ENCODE results near the gene MPST. TPM values are rescaled to one million over a fixed set of nuclear protein-coding genes. Genes with fewer than 3 reads are reported as not detected.

MPST gene
- total RNA-seq, 1 donor from 2014 or later, result 34.9 TPM

GRCh38 chr22:37058917-37059701, 39.6 kb downstream of the MPST start:
- Mint-ChIP-seq H3K4me1 (ENCODE audit: low read depth) (peaks cover 20% of the 10 kb centered on the region), H3K27me3 (ENCODE audit: low read depth) (no peaks in the 10 kb centered on the region), H3K36me3 (ENCODE audit: low read depth) (peaks cover 27% of the 10 kb centered on the region), H3K4me3 (ENCODE audit: low read depth) (no peak overlapping the region), H3K27ac (no peak overlapping the region), H3K9me3 (no peaks in the 10 kb centered on the region)
- intact Hi-C loops (cut with micrococcal nuclease), result no loop called here
- DNase-seq (ENCODE audit: low spot score), result no peak

- no peak for DNase-seq (ENCODE audit: low spot score)
- intact Hi-C loops (cut with micrococcal nuclease), result no loop called here
- Mint-ChIP-seq H3K36me3 (ENCODE audit: low read depth) (peaks cover 27% of the 10 kb centered on the region), H3K4me1 (ENCODE audit: low read depth) (peaks cover 19% of the 10 kb centered on the region), H3K27ac (peak overlapping the region; percentile 22), H3K27me3 (ENCODE audit: low read depth) (no peaks in the 10 kb centered on the region), H3K9me3 (no peaks in the 10 kb centered on the region), H3K4me3 (ENCODE audit: low read depth) (peak overlapping the region; percentile 8)
Measured at GRCh38 chr22:37059876-37060449, 40.4 kb downstream of the MPST start.

GRCh38 chr22:37060801-37061610, 41.5 kb downstream of the MPST start:
- DNase-seq (ENCODE audit: low spot score), result no peak
- Mint-ChIP-seq H3K9me3 (no peaks in the 10 kb centered on the region), H3K27me3 (ENCODE audit: low read depth) (no peaks in the 10 kb centered on the region), H3K27ac (peak overlapping the region; percentile 76), H3K4me1 (ENCODE audit: low read depth) (peaks cover 18% of the 10 kb centered on the region), H3K36me3 (ENCODE audit: low read depth) (peaks cover 25% of the 10 kb centered on the region), H3K4me3 (ENCODE audit: low read depth) (peak overlapping the region; percentile 68)
- intact Hi-C loops (cut with micrococcal nuclease), result no loop called here

- Mint-ChIP-seq H3K27ac (no peak overlapping the region), H3K36me3 (ENCODE audit: low read depth) (peaks cover 20% of the 10 kb centered on the region), H3K27me3 (ENCODE audit: low read depth) (no peaks in the 10 kb centered on the region), H3K4me3 (ENCODE audit: low read depth) (no peak overlapping the region), H3K4me1 (ENCODE audit: low read depth) (peaks cover 18% of the 10 kb centered on the region), H3K9me3 (no peaks in the 10 kb centered on the region)
- no peak for DNase-seq (ENCODE audit: low spot score)
- intact Hi-C loops (cut with micrococcal nuclease), result no loop called here
Measured at GRCh38 chr22:37061611-37062375, 42.3 kb downstream of the MPST start.

DNA sequence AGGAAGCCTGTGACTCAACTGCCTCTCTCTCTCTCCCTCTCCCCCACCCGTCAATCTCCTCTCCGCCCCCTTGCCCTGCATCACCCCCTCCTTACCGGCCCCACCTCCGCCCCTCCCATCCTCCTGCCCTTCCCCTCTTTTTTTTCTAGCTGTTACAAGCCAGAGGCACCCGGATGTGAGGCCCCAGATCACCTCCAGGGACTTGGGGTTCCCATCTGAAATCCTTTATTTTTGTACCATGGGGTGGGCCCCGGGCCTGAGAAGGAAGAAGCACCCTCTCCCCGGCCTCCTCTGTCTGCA, 42.8 kb downstream of the MPST start:
- H3K27me3 Mint-ChIP-seq (ENCODE audit: low read depth), result no peaks in the 10 kb centered on the region
- no peak for DNase-seq (ENCODE audit: low spot score)
- peaks cover 18% of the 10 kb centered on the region for H3K4me1 Mint-ChIP-seq (ENCODE audit: low read depth)
- no peak overlapping the region for H3K27ac Mint-ChIP-seq
- peaks cover 15% of the 10 kb centered on the region for H3K36me3 Mint-ChIP-seq (ENCODE audit: low read depth)
- intact Hi-C loops (cut with micrococcal nuclease), result no loop called here
- H3K9me3 Mint-ChIP-seq, result no peaks in the 10 kb centered on the region
- no peak overlapping the region for H3K4me3 Mint-ChIP-seq (ENCODE audit: low read depth)

- Mint-ChIP-seq H3K36me3 (ENCODE audit: low read depth) (peaks cover 11% of the 10 kb centered on the region), H3K9me3 (no peaks in the 10 kb centered on the region), H3K27me3 (ENCODE audit: low read depth) (no peaks in the 10 kb centered on the region), H3K27ac (no peak overlapping the region), H3K4me3 (ENCODE audit: low read depth) (no peak overlapping the region), H3K4me1 (ENCODE audit: low read depth) (peaks cover 18% of the 10 kb centered on the region)
- DNase-seq (ENCODE audit: low spot score), result no peak
- intact Hi-C loops (cut with micrococcal nuclease), result no loop called here
Measured at GRCh38 chr22:37062702-37063381, 43.3 kb downstream of the MPST start.

DNA sequence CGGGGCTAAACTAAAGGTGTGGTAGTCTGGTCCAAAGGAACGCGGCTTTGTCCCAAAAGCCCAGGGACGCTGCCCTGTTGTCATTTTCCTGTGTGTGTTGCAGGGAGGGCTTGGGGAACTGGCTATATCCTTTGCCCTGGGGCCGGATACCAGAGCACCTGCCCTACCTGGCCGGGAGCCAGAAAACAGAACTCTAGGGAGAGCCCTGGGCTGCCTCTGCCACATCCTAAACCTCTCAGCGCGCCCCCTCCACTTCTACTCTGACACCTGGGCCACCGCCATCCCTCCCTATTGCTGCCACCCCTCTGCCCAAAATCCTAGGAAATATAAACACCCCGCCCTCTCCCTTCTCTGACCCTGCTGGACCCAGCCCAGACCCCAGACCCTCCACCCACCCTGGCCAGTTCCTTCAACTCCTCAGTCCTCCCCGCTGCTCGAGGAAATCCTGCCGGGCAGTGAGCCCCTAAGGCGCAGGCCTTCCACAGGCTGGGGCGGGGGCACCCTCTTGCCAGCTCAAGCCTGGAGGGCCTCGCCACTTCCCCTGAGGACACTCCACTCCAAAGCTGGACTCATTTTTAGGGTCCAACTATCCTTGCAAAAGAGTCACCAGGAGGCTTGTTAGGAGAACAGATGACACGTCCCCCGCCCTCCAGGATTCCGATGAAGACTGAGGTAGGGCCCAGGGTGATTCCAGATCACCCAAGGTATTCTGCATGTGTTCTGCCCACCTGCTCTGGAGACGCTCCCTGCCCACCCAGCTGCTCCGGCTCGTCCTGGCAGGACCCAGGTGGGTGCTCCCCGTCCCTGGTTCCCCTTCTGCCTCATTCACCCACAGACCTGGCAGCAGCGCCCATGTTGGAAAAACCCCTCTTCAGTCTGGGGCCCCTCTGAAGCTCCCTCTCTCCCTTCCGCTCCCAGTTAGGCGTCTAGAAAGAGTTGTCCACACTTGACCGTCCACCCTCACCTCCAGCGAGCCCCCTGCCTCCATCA, 44.2 kb downstream of the MPST start:
- Mint-ChIP-seq H3K27ac (no peak overlapping the region), H3K27me3 (ENCODE audit: low read depth) (no peaks in the 10 kb centered on the region), H3K4me3 (ENCODE audit: low read depth) (no peak overlapping the region), H3K36me3 (ENCODE audit: low read depth) (peaks cover 10% of the 10 kb centered on the region), H3K4me1 (ENCODE audit: low read depth) (peaks cover 18% of the 10 kb centered on the region), H3K9me3 (no peaks in the 10 kb centered on the region)
- no peak for DNase-seq (ENCODE audit: low spot score)
- intact Hi-C loops (cut with micrococcal nuclease), result no loop called here

- Mint-ChIP-seq H3K27ac (no peak overlapping the region), H3K4me1 (ENCODE audit: low read depth) (peaks cover 18% of the 10 kb centered on the region), H3K4me3 (ENCODE audit: low read depth) (no peak overlapping the region), H3K27me3 (ENCODE audit: low read depth) (peaks cover 1% of the 10 kb centered on the region), H3K36me3 (ENCODE audit: low read depth) (peaks cover 10% of the 10 kb centered on the region), H3K9me3 (no peaks in the 10 kb centered on the region)
- intact Hi-C loops (cut with micrococcal nuclease), result no loop called here
- DNase-seq (ENCODE audit: low spot score), result no peak
Measured at GRCh38 chr22:37064553-37064952, 45.0 kb downstream of the MPST start.

DNA sequence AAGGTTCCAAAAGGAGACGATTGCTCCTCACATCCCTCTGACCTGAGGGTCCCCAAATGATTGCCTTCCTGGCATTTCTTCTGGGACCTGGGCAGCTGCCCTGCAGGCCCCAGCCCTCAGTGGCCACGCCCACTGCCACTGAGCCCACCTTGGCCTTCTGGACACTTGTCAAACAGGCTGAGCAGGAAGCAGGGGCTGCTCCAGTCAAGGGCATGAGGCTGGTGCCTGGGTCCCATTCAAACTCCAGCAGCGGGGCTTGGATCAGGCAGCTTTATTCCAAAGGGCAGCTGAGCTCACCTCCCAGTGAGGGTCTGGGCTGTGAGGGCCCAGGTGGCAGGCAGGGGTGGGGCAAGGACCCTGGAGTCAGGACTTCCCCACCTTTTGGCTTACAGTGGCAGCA, 45.6 kb downstream of the MPST start:
- Mint-ChIP-seq H3K27ac (no peak overlapping the region), H3K4me1 (ENCODE audit: low read depth) (peaks cover 14% of the 10 kb centered on the region), H3K27me3 (ENCODE audit: low read depth) (peaks cover 7% of the 10 kb centered on the region), H3K36me3 (ENCODE audit: low read depth) (peaks cover 7% of the 10 kb centered on the region), H3K4me3 (ENCODE audit: low read depth) (no peak overlapping the region), H3K9me3 (no peaks in the 10 kb centered on the region)
- intact Hi-C loops (cut with micrococcal nuclease), result no loop called here
- no peak for DNase-seq (ENCODE audit: low spot score)

DNA sequence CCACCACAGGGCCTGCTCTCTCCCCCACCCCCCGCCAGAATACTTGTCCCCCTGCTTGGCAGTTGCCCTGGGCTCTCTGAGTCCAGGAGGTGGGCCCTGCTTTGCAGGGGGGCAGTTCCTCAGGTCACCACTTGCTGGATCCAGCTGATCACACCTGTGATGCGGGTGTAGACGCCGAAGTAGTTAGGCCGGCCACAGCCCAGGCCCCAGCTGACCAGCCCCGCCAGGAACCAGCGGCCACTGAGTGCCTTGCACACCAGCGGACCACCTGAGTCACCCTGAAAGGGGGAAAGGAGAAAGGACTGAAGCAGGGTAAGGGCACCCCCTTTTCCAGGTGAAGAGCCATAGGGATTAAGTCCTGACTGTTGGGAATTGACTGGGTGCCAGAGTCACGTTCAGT, 46.4 kb downstream of the MPST start:
- intact Hi-C loops (cut with micrococcal nuclease), result no loop called here
- H3K9me3 Mint-ChIP-seq, result no peaks in the 10 kb centered on the region
- peaks cover 7% of the 10 kb centered on the region for H3K27me3 Mint-ChIP-seq (ENCODE audit: low read depth)
- DNase-seq (ENCODE audit: low spot score), result no peak
- peaks cover 2% of the 10 kb centered on the region for H3K36me3 Mint-ChIP-seq (ENCODE audit: low read depth)
- no peak overlapping the region for H3K4me3 Mint-ChIP-seq (ENCODE audit: low read depth)
- no peak overlapping the region for H3K27ac Mint-ChIP-seq
- peaks cover 8% of the 10 kb centered on the region for H3K4me1 Mint-ChIP-seq (ENCODE audit: low read depth)

- no peaks in the 10 kb centered on the region for H3K36me3 Mint-ChIP-seq (ENCODE audit: low read depth)
- H3K27ac Mint-ChIP-seq, result no peak overlapping the region
- no peak for DNase-seq (ENCODE audit: low spot score)
- peaks cover 2% of the 10 kb centered on the region for H3K4me1 Mint-ChIP-seq (ENCODE audit: low read depth)
- H3K27me3 Mint-ChIP-seq (ENCODE audit: low read depth), result peaks cover 7% of the 10 kb centered on the region
- no peak overlapping the region for H3K4me3 Mint-ChIP-seq (ENCODE audit: low read depth)
- H3K9me3 Mint-ChIP-seq, result no peaks in the 10 kb centered on the region
- intact Hi-C loops (cut with micrococcal nuclease), result no loop called here
Measured at GRCh38 chr22:37067428-37067827, 47.9 kb downstream of the MPST start.
